NAMALWA (cell line): ENCODE data around the gene PDZRN3.

Experiments
- DNase-seq: peaks from one replicate; pipeline ENCODE4 v3.0.0-alpha.2; 2015; ENCODE audit warnings: low spot score

The PDZRN3 gene

GRCh38 chr3:73383470-73384049 lies 241.2 kb downstream of the PDZRN3 start:
- DNase-seq = no peak

- DNase-seq = no peak
Observed at GRCh38 chr3:73381551-73381950, 243.2 kb downstream of the PDZRN3 start.

- DNase-seq = no peak
Observed at GRCh38 chr3:73380735-73381532, 243.8 kb downstream of the PDZRN3 start.

- no peak for DNase-seq
Observed at GRCh38 chr3:73379465-73379864, 245.3 kb downstream of the PDZRN3 start.

- no peak for DNase-seq
Observed at GRCh38 chr3:73378207-73378606, 246.5 kb downstream of the PDZRN3 start.

- no peak for DNase-seq
Observed at GRCh38 chr3:73365756-73366397, 258.9 kb downstream of the PDZRN3 start.

- DNase-seq = no peak
Observed at GRCh38 chr3:73364517-73364916, 260.2 kb downstream of the PDZRN3 start.

GRCh38 chr3:73363093-73363492 lies 261.6 kb downstream of the PDZRN3 start:
- no peak for DNase-seq

- no peak for DNase-seq
Observed at GRCh38 chr3:73361591-73361990, 263.1 kb downstream of the PDZRN3 start.

GRCh38 chr3:73353649-73354217 lies 271.0 kb downstream of the PDZRN3 start:
- DNase-seq = no peak

GRCh38 chr3:73352841-73353645 lies 271.7 kb downstream of the PDZRN3 start:
- no peak for DNase-seq

- DNase-seq = no peak
Observed at GRCh38 chr3:73351423-73352071, 273.2 kb downstream of the PDZRN3 start.

- DNase-seq = no peak
Observed at GRCh38 chr3:73350996-73351395, 273.7 kb downstream of the PDZRN3 start.

- no peak for DNase-seq
Observed at GRCh38 chr3:73349657-73350056, 275.1 kb downstream of the PDZRN3 start.

GRCh38 chr3:73342077-73342476 lies 282.7 kb downstream of the PDZRN3 start:
- no peak for DNase-seq

GRCh38 chr3:73341272-73341935 lies 283.3 kb downstream of the PDZRN3 start:
- DNase-seq = no peak

GRCh38 chr3:73332558-73332957 lies 292.2 kb downstream of the PDZRN3 start:
- no peak for DNase-seq
